Measurements from ENCODE around the gene SPRYD3.
"Not testable (repeated sequence)": the region's sequence is repeated elsewhere in the genome, so short reads cannot be mapped to it uniquely, and the experiment has no call there.

The SPRYD3 gene

DNA sequence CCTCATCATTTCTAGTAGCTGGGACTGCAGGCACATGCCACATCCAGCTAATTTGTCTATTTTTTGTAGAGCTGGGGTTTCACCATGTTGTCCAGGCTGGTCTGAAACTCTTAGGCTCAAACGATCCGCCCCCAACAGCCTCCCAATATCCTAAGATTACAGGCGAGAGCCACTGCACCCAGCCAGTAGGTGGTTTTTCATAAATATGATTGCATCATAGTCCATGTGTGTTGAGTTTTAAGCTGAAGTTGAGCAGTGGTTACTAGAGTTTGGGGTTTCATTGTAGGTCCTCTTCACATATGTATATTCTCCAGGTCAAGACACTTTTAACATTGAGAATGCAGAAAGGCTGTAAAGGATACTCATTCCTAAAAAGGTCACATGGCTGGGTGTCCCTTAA is 42.4 kb downstream of the SPRYD3 start:
- TF ChIP-seq, protein P1, sequence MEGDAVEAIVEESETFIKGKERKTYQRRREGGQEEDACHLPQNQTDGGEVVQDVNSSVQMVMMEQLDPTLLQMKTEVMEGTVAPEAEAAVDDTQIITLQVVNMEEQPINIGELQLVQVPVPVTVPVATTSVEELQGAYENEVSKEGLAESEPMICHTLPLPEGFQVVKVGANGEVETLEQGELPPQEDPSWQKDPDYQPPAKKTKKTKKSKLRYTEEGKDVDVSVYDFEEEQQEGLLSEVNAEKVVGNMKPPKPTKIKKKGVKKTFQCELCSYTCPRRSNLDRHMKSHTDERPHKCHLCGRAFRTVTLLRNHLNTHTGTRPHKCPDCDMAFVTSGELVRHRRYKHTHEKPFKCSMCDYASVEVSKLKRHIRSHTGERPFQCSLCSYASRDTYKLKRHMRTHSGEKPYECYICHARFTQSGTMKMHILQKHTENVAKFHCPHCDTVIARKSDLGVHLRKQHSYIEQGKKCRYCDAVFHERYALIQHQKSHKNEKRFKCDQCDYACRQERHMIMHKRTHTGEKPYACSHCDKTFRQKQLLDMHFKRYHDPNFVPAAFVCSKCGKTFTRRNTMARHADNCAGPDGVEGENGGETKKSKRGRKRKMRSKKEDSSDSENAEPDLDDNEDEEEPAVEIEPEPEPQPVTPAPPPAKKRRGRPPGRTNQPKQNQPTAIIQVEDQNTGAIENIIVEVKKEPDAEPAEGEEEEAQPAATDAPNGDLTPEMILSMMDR (IDR thresholded peaks at IDR 0.05; ENCODE audit: unreplicated experiment in 3 of 3), result no peak
- Mint-ChIP-seq H3K27ac (no peak overlapping the region), H3K27me3 (ENCODE audit: low read depth) (no peaks in the 10 kb centered on the region), H3K9me3 (no peaks in the 10 kb centered on the region), H3K36me3 (ENCODE audit: low read depth) (peaks cover 67% of the 10 kb centered on the region), H3K4me1 (peaks cover 9% of the 10 kb centered on the region), H3K4me3 (no peak overlapping the region)

- H3K27me3 Mint-ChIP-seq (ENCODE audit: low read depth), result no peaks in the 10 kb centered on the region
- H3K4me3 Mint-ChIP-seq, result no peak overlapping the region
- TF ChIP-seq, protein P1 (IDR thresholded peaks at IDR 0.05; ENCODE audit: unreplicated experiment in 3 of 3), result no peak
- peaks cover 74% of the 10 kb centered on the region for H3K36me3 Mint-ChIP-seq (ENCODE audit: low read depth)
- H3K27ac Mint-ChIP-seq, result peak overlapping the region in 2 of 3 experiments; percentile 74 to 94
- H3K4me1 Mint-ChIP-seq, result peaks cover 9% of the 10 kb centered on the region
- no peaks in the 10 kb centered on the region for H3K9me3 Mint-ChIP-seq
Observed at GRCh38 chr12:53034459-53034858, 44.7 kb downstream of the SPRYD3 start.

- Mint-ChIP-seq H3K27ac (peak overlapping the region; percentile 74 to 94 (median 83)), H3K36me3 (ENCODE audit: low read depth) (peaks cover 69% of the 10 kb centered on the region), H3K4me3 (peak overlapping the region in 1 of 3 experiments; percentile 54)
- H3K9me3 Mint-ChIP-seq; H3K4me1 Mint-ChIP-seq; H3K27me3 Mint-ChIP-seq (ENCODE audit: low read depth): not testable (repeated sequence)
Observed at GRCh38 chr12:53033832-53034231, 45.4 kb downstream of the SPRYD3 start.

DNA sequence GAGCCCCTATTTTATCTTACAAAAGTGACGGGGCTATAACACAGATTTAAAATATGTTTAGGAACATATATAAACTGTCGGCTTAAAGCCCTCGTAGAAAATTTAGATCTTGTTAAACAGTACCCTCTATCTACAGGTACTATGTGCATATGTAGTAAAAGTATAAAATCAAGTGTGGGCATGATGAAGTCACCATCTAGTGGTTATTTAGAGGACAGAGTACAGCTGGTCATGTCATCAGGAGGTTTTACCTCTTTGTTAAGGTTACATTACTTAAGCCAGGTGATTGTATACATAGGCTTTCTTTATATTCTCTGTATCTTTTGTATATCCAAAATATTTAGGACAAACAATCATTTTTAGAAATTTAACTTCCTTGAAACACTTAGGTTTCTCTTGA is 47.6 kb downstream of the SPRYD3 start:
- TF ChIP-seq, protein P1 (IDR thresholded peaks at IDR 0.05; ENCODE audit: unreplicated experiment in 3 of 3), result no peak
- Mint-ChIP-seq H3K4me3 (no peak overlapping the region), H3K27ac (no peak overlapping the region), H3K36me3 (ENCODE audit: low read depth) (peaks cover 70% of the 10 kb centered on the region), H3K4me1 (peaks cover 9% of the 10 kb centered on the region), H3K9me3 (no peaks in the 10 kb centered on the region), H3K27me3 (ENCODE audit: low read depth) (no peaks in the 10 kb centered on the region)

- not testable (repeated sequence) for H3K4me1 Mint-ChIP-seq; H3K4me3 Mint-ChIP-seq; H3K27ac Mint-ChIP-seq; H3K9me3 Mint-ChIP-seq; H3K27me3 Mint-ChIP-seq (ENCODE audit: low read depth)
- H3K36me3 Mint-ChIP-seq (ENCODE audit: low read depth), result peaks cover 70% of the 10 kb centered on the region
Observed at GRCh38 chr12:53027014-53027413, 52.2 kb downstream of the SPRYD3 start.

DNA sequence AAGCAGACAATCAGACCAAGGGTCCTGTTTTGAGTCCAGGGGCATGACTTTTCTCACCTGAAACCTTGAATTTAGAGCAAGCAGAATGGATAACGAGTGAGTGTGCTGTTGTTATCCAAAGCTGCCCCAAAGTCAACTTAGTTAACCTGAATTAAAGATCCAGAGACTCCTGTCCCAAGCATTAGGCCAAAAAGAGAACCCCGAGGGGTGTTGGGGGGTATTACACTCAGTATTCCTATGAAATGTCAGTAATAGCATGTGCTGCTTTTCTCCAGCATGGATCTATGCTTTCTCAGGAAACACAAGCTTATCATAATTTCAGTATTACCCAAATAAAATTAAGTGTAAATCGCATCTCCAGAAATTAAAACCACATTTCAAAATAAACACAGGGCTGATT is 53.9 kb downstream of the SPRYD3 start:
- no peaks in the 10 kb centered on the region for H3K9me3 Mint-ChIP-seq
- H3K4me3 Mint-ChIP-seq, result no peak overlapping the region
- H3K36me3 Mint-ChIP-seq (ENCODE audit: low read depth), result peaks cover 71% of the 10 kb centered on the region
- TF ChIP-seq, protein P1 (IDR thresholded peaks at IDR 0.05; ENCODE audit: unreplicated experiment in 3 of 3), result no peak
- H3K4me1 Mint-ChIP-seq, result no peaks in the 10 kb centered on the region
- H3K27me3 Mint-ChIP-seq (ENCODE audit: low read depth), result no peaks in the 10 kb centered on the region
- no peak overlapping the region for H3K27ac Mint-ChIP-seq

- no peak overlapping the region for H3K4me3 Mint-ChIP-seq
- no peaks in the 10 kb centered on the region for H3K27me3 Mint-ChIP-seq (ENCODE audit: low read depth)
- H3K9me3 Mint-ChIP-seq, result no peaks in the 10 kb centered on the region
- TF ChIP-seq, protein P1 (IDR thresholded peaks at IDR 0.05; ENCODE audit: unreplicated experiment in 3 of 3), result no peak
- peak overlapping the region in 1 of 3 experiments; percentile 18 for H3K27ac Mint-ChIP-seq
- H3K4me1 Mint-ChIP-seq, result peaks cover 17% of the 10 kb centered on the region
- peaks cover 62% of the 10 kb centered on the region for H3K36me3 Mint-ChIP-seq (ENCODE audit: low read depth)
Observed at GRCh38 chr12:53014709-53015108, 64.5 kb downstream of the SPRYD3 start.
